Measurements from ENCODE around the gene GPC3.

GPC3 gene

DNA sequence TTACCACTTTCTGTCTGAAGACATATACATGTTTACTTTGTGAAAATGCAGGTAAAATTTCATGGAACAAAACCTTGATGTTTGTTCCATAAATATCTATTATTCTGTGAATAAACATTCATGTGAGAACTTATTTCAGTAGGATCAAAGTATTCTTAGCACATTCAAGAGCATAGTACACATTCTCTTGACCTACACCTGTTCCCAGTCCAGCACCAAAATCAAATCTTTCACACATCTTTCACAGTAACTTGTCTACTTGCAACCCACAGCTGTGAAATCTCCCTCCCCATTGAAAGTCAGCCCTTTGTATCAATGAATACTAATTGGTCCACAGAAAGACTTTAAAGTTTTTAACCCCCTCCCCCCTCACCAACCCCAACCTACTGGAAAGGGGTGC lies 283.2 kb downstream of the GPC3 start:
- no peak for DNase-seq (ENCODE audit: low read depth in 1 of 2, low spot score in 1 of 2)

DNA sequence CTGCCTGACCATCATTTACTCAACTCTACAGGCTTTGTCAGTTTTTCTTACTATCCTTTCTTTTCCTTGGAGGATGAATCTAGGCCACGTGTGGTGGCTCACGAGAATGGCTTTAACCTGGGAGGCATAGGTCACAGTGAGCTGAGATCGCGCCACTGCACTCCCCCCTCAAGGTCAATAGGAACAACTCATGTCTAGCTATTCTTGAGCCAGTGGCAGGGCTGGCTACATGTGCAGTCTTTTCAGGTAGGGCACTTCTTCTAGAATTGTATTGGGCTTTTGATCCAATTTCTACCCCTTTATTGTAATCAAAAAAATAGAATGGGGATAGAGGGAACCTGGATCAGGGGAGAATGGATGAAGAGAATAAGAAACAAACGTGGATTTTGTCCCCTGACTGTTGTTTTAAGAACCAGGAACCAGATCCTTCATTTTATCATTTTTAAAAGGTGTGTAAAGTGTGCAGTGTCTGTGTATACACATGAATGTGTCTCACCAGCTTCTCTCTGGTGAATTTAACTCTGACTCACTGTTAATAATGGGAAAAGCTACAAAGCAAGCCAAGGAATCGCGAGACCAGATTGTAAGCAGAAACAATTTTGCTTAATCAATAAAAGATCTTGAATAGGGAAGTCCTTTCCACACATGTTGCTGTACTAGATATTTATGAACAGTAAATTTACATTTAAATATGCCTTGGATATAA lies 286.2 kb downstream of the GPC3 start:
- DNase-seq (ENCODE audit: low read depth in 1 of 2, low spot score in 1 of 2) = no peak

DNA sequence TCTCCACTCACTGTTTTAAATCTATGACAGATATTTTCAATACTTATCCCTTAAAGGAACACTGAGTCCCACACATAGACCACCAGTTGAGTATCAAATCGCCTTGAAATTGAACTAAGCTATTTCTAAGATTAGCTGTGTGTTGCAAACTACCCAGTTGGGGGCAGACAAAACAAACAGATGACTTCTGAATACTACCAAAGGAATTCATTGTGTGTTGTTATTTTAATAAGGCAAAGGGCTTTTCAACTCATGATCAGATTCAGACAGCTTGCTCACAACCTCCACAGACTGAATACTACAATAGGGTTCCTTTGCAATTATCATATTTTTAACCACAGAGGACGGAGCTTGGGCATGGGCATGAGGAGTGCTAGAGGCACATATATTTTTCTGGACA lies 287.1 kb downstream of the GPC3 start:
- no peak for DNase-seq (ENCODE audit: low read depth in 1 of 2, low spot score in 1 of 2)

DNA sequence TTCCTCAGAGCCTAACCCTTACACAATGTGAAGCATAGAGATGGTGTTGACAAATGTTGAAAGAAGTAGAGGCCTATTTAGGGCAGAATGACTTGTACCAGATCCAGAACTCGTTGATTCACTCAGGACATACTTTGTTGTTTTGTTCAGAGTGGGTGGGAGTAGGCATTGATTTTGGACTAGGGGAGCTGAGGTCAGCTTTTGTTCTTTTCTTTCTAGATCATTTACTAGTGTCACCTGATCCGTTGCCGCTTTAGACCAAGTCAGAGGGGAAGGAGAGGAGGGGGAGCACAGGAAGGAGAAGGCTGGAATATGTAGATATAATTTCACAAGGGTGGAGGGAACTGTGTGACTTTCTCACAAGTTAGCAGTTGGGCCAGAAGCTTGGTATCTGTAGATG lies 287.7 kb downstream of the GPC3 start:
- no peak for DNase-seq (ENCODE audit: low read depth in 1 of 2, low spot score in 1 of 2)

DNA sequence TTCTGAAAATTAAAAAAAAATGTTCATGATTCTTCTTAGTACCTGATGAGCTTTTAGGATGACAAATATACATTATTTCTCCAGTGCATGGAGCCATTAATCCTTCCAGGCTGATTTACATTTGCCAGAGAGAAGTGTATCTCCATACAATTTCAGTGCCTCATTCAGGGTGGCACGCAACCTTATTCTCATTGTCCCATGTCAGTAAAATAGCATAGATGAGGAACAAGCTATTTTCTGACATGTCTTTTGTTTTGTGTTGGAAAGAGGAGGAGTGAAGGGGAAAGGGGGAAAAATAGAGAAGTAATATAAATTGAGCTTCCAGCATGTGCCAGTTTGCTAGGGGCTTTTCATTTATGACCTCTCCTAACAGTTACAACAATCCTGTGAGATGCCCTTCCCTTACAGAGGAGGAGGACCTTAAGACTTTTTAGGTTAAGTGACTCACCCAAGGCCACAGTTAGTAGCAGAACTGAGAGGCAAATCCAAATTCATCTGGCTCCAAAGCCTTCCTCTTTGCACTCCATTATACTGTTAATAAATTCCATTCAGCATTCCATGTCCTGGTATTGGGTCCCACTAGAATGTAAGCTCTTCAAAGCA lies 295.3 kb downstream of the GPC3 start:
- no peak for DNase-seq (ENCODE audit: low read depth in 1 of 2, low spot score in 1 of 2)

DNA sequence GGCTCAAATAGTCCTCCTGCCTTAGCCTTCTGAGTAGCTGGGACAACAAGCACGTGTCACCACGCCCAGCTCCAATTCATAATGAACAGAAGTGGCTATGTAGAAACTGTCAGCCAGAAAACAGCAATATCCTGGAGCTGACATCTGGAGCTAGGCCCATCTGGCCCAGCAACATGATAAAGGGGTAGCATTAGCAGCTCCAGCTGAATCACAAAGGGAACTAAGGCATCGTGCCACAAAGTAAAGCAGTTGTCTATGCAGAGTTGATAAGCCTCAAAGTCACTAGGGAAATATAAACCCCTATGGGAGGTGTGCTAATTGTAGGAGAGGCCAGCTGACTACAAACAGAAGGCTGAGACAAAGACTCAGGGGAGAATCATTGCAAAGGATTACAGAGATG lies 299.6 kb downstream of the GPC3 start:
- DNase-seq (ENCODE audit: low read depth in 1 of 2, low spot score in 1 of 2) = no peak

DNA sequence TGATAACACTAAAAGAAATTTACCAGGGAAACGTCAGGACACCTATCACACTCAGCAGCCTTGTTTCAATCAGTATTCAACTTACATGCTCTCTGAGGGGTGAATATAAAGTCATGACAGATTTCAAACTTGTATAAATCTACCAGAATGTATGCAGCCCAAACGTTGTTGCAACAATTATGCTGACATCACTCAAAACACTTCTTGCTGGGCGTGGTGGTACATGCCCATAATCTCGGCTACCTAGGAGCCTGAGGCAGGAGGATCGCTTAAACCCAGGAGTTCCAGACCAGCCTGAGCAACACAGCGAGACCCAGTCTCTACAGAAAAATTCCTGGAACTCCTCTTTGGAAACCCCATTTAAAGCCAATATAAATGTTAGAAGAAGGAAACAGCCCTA lies 303.5 kb downstream of the GPC3 start:
- no peak for DNase-seq (ENCODE audit: low read depth in 1 of 2, low spot score in 1 of 2)

DNA sequence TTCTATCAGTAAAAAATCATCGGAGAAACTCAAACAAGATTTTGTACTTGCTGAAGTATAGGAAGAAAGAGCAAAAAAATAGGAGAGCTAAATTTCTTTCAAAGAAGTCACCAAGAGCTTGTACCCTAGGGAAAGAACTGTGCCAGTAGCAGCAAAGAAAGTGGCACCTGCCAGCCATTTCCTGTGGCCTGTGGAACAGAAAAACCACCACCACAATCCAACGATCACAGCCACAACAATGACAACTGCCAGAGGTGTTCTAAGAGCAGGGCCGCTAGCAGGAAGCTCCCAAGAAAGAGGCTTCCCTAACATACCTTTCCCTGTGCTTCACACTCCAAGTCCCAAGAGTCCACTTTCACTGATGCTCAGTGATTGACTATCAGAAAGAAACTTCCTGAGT lies 304.0 kb downstream of the GPC3 start:
- DNase-seq (ENCODE audit: low read depth in 1 of 2, low spot score in 1 of 2) = no peak

DNA sequence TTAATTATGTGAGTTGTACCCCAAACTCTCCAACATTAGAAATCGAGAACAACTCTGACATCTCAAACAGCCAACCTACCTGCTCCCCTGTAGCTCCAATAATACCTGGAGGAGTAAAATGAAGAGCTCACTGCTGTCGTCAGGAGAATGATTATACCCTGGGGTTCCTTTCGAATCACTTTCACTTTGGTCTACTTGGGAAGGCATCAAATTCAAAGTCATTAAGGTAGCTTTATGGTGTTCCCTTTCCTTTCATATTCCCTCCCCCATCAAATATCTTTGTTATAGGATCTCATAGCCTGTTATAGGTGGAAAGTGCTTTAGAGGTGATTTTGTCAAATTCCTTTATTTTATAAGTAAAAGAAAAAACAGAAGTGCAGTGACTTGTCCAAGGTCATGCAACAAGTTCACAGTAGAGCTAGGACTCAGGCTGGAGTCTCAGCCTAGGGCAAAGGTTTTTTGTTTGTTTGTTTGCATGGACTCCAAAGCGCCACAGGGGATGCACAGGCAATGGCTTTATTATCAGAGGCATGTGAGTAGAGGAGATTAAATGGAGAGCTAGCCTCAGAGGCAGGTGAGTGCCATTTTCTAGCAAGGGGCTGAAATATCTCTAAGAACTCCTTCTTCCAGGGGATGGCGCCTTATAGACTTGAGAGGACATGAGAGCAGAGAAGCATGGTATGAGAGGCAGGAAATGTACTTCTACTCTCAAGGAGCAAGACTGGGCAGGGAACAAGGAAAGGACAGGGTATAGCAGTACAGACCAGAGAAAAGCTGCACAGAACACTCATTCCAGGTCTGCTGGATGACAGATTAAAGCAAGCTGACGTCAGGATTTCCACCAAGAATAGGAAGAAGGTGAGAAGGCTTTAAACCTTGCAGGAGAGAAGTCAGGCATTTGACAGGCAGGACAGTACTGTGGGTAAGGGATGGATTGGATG lies 308.0 kb downstream of the GPC3 start:
- DNase-seq (ENCODE audit: low read depth in 1 of 2, low spot score in 1 of 2) = no peak

DNA sequence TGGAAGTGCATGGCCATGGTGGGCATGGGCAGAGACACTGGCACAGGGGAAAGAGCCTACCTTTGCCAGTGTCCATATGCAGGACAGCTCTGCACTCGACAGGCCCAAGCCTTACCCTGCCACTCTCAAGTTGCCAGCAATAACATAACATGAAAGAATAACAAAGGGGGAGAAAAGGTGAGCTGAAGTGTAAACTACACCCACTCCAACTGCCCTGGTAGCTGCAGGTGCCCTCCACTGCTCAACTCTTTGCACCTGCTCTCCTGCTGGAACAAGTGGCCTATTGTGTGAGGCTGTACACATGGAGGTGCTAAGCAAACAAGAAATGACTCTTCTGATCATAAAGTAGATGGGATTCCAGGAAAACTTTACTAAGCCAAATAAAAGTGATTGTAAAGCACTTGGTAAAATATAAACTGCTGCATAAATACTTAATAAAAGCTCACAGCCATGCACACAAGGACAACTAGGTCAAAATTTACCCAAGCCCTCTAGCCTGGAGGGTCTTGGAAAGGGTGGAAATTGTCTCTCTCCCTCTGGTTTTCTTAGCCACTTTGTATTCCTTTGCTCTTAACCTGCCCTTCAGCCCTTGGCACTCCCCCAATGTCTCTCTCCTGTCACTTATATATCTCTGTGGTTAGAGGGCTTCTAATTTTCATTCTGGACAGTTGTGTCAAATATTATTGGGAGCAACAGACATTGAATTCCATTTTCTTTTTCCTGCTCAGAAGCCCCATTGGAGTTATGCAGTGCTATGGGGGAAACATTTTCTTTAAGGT lies 308.9 kb downstream of the GPC3 start:
- DNase-seq (ENCODE audit: low read depth in 1 of 2, low spot score in 1 of 2) = no peak

DNA sequence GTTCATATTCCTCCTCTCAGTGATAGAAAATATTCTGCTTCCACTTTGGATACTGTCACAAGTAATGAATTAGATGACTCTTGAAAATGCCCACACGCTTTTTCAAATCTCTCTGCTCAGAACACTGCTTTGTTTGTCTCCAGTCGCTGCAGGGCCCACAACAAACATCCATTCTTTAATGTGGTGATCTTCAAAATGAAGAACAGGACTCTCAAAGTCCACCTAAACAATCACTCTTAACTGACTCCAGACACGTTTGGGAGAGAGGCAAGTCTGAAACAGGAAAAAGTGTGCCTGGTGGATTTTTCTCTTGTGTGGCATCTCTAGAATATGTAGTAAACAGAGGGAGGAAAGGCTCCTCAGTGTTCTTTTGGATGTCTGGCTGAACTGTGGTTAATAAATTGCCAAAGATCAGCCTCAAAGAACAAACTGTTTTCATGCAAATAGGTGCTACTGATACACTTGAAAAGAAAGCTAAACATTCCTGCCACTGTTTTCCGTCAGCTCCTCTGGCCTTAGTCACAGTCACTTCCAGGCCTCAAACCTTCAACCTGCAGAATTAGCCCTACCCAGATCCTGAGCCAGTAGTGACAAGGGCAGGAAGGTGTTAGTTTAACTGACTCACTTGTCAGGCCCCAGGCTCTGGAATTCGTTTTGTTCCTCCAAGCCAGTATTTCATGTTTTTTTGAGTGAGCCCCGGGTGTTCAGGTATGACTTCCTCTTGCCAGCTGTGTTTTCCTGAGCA lies 310.5 kb downstream of the GPC3 start:
- DNase-seq (ENCODE audit: low read depth in 1 of 2, low spot score in 1 of 2) = no peak

DNA sequence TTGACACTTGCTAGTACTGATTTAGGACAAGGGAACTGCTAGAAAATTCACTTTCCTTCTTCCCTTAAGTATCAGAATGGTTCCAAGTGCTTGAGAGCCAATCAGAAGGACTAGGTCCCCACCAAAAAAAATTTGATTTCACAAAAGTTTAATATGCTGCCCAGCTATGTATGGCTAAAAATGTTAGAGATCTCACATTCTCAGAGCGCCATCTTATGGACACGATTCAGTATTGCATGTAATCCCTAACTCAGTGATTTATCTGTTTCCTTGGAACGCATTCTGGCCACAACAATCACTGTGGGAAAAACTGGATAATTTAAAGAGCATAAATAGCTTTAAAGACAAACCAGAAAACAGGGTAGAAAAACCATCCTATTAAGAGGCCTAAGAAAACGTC lies 315.0 kb downstream of the GPC3 start:
- no peak for DNase-seq (ENCODE audit: low read depth in 1 of 2, low spot score in 1 of 2)

DNA sequence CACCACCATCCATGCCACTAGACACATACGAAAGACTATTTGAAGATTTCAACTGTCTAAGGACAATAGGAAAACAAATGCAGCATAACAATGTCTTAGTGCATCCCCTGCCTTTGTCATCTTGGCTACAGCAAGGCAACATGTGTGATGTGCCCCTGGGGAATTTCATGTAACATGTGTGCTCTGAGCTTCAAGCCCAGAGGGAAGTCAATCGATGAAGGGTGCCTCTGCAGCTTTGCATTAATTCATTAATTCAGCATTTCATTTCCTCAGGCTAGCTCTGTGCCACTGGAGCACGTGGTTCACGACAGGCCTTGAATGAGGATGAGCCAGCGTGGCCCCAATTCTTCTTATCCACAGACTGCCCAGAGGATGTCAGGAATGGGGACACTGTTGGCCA lies 316.2 kb downstream of the GPC3 start:
- no peak for DNase-seq (ENCODE audit: low read depth in 1 of 2, low spot score in 1 of 2)

DNA sequence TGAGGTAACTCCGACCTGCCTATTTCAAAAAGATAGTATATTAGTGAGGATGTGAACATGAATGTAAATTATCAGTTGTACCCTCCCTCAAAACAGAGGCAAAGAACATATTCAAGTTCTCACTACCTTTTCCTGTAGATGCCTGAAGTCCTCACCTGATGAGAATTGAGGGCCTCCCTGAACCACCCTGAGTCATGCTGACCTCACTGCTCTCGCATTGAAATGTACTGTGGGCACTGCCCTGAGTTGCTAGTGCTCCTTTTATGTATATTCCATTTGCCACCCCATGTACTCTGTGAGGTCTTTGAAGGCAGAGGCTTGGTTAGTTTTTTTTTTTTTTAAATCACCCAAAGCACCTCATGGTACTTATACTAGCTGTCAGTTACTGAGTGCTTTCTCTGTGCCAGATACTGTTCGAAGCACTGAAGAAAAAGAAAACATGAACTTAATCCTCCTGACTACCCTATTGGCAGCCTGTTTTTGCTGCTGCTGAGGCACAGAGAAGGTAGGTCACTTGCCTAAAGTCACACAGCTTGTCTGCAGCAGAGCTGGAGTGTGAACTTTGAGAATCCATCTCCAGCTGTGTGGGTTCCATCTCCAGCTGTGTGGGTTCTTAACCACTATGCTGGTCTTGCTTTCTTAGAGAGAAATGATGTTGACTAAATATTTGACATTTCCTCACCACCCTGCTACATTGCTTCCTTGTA lies 317.0 kb downstream of the GPC3 start:
- no peak for DNase-seq (ENCODE audit: low read depth in 1 of 2, low spot score in 1 of 2)

DNA sequence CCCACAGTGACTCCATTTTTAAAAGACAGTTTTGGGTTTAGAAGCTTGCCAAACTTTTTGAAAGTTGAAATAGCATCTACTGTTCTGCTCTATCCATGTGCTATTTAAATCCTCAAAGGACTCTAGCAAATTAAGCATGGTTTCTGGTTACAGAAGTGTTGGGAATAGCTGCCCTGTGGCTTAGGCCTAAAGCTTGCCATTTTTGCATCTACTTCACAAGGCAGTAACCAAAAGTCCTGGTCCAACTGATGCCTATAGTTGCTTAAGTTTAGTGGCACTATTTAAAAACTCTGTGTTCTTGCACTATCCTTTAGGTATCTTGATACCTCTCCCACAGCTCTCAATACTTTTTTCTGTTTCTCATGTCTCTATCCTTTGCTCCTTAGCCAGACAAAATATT lies 319.1 kb downstream of the GPC3 start:
- DNase-seq (ENCODE audit: low read depth in 1 of 2, low spot score in 1 of 2) = no peak

DNA sequence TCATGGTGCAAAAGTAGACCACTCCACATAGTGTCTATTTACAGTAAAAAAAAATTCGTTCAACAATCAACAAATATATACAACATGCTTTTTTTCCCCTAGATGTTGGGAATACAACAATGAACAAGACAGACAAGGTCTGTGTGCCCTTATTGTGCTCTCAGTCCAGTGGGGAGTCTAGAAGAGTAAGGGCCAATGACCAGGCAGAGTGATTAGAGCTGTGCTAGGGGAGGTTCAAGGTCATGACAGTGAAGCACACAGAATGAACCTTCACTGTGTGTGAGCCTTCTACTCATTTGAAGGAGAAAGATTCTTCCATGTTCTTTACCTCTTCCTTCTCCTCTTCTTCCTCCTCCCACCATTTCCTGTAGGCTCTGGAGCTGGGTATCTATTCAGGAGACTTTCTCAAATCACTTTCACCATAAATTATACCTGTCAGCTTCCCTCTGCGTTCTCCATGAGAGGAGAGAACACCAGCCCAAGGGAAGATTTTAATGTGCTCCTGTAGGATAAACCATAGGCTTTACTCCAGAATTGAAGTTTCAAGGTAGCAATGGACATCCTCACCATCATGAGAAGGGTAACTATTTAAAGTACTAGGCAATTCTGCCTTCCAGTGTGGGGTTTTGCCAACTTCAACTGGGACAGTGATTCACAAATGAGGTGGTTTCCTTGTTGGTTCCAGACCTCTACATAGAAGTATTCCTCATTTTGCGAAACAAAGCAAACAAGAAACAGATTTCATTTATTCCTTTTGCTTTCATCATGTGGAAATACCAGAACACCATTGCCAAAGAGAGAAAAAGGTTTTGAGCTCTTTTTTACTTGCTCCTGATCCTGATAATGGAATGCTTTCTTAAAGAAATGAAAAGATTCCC lies 323.2 kb downstream of the GPC3 start:
- no peak for DNase-seq (ENCODE audit: low read depth in 1 of 2, low spot score in 1 of 2)

DNA sequence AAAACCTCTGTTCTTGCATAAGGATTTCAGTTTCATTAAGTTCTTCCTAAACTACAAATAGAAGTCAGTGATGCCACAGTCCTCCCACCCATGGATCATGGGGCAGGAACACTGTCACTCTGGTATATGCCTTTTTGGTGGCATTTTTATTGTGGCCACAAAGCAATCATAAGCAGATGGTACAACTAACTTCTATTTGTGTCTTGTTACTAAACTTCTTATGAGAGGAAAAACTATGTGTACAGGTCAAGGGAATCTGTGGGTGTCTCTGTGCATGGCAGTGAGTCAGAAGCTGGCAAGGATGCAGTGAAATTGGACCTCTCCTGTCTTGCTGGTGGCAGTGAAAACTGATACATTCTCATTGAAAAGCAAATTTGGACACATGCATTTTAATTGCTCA lies 325.1 kb downstream of the GPC3 start:
- no peak for DNase-seq (ENCODE audit: low read depth in 1 of 2, low spot score in 1 of 2)

DNA sequence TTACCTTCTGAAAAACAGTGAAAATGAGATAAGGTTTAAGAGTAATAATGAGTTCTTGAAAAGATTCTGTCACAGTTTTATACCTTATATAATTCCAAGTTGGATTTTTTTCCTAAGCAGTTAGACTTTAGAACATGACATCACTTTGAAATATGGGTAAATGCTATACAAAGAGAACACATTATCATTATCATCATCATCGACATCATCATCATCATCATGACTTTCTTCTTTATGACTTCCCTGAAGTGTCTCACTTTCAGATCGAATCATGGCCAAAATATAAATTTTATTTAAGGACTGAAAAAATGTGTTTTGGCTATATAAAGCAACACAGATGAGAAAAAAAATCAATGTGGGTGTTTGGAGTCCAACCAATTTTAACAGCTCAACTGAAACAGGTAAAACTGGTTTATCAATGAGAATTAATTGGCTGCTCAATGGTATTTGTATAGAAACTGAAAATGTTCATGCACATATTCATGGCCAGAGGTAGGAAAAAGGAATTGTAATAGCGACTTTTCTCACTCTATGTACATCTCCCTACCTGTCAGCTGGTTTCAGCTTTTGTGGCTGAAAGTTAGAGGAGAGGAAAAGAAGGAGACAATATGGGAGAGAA lies 327.0 kb downstream of the GPC3 start:
- no peak for DNase-seq (ENCODE audit: low read depth in 1 of 2, low spot score in 1 of 2)
